Anterior cingulate cortex (tissue), 58 donors: ENCODE measurements around the gene ARHGEF16.

Source experiments
- DNase-seq, 58 donors: peaks; one replicate each; lab custom pipeline; 2025; lab: John Stamatoyannopoulos, UW

Gene ARHGEF16

DNA sequence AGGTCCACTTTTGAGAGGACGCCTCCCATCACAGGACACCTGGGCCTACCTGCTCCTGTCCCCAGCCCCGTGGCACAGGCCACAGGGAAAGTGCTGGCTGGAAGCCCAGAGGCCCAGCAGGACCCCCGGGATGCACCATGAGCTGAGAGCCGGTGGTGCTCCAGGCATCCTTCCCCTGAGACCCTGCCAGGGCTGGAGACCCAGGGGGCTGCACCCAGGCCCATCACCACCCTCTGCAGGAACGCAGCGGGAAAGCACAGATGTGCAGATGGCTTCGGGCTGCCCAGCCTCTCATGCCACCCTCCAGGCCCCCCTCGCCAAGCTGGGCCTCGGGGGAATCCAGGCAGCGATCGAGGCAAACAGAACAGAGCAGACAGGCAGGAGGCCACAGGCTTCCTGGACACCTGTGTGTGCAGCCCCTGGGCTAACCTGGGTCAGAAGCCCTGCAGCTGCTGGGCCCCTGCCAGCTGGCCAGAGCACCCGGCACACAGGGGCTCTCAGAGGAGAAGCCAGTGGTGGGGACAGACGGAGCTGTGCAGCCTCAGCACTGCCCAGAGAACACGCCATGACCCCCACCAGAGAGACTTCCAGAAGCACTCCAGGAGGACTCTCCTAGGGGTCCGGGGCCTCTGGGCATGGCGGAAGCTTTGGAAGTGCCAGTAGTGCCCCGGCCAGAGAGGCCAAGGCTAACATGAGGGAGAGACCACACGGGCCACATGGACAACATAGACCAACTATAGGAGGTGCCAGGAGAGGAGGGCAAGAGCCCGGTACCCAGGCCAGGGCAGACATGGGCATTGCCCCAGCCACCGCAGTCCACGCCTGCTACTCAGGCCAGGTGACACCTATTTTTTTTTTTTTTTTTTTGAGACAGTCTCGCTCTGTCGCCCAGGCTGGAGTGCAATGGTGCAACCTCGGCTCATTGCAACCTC, 71.4 kb downstream of the ARHGEF16 start:
- DNase-seq = no peak

- DNase-seq = no peak
Measured at GRCh38 chr1:3527774-3528173, 73.3 kb downstream of the ARHGEF16 start.

DNA sequence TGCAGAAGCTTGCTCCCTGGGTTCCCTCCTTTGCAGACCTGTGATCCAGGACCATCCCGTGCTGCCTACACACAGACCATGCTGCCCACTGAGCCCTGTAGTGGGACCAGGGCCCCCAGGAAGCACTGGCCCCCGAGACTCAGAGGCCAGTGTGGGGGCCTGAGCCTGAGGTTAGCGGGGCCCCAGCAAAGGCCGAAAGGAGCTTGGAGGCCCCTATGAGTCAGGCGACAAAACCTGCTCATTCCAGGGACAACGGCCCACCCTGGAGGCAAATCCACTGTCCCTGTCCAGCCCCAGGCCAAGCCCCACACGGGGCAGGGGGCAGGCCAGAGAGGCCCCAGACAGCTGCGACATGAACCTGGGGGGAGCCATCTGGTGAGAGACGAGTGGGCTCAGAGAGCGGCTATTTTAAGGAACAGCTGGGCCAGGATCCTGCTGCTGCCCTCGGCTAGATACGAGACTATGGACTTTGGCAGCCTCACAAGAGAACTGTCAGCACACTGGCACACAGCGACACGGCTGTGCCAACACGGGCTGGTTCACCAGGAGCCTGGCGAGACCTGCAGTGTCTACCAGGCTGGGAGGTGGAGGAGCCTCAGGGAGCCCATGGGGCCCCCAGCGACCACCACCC, 74.7 kb downstream of the ARHGEF16 start:
- peak in 35 of 58 donors; percentile 5 to 71 (median 28) for DNase-seq

DNA sequence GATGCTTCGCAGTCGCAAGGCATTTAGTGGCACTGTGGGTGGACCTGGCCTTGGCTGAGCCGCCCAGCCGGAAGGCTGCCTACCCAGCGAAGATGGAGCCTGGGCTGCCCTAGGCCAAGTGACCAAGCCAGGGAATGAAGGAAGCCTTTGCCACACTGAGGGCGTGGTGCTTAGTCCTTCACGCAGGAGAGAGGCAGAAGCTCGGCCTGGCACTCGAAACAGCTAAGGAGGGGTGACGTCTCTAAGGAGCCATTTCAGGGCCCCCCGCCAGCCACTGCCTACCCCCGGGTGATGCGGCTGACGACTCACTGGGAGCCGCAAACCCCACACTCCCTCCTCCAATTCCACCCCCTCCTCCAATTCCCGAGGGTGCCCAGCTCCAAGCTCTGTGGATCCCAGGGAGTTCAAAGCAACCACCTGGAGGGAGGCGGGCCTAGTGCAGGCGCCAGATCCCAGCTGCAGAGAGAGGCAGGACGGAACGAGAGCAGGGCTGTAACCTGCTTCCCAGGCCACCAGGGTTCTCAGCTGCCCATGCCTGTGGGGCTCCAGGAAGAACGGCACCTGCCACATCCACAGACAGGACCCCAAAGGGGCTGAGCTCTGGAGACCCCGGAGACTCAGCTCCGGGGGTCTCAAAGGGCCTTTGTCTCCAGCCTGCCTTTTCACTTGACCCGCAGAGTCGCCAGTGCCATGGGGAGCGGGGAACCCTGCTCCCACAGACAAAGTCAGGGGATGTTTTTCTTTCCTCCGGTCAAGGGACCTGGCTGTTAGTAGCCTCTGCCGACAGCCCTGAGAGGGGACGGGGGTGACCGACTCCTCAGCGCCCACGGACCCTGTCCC, 75.8 kb downstream of the ARHGEF16 start:
- DNase-seq = no peak
